ENCODE measurements around the gene CDC14C. TPM values are rescaled to one million over a fixed set of nuclear protein-coding genes. Genes with fewer than 3 reads are reported as not detected.

CDC14C gene
- polyA plus RNA-seq, 1 experiment = not detected

DNA sequence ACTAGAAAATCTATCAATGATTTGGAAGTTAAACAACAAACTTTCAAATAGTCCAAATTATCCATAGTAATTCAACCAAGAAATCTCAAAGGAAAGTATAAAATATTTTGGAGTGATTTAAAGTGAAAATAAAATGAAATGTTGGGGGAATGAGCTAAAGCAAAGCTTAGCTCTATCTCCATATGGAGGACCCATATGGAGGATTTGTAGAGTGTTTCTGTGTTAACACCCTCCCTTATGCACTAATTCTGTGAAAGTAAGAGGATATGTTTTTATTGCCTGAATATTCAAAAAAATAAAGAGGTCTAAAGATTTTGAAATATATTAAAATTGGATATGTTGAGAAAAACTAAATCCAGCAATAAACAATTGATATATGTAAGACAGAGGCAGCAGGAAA lies 31.6 kb downstream of the CDC14C start:
- Histone ChIP-seq H3K36me3 (ENCODE audit: control insufficient read depth, insufficient read depth, low read length) (no peaks in the 10 kb centered on the region), H3K27me3 (ENCODE audit: control insufficient read depth, insufficient read depth, low read length) (no peaks in the 10 kb centered on the region), H3K4me3 (ENCODE audit: low read depth, low read length) (no peak overlapping the region)
- CTCF ChIA-PET = no interaction called here
- DNase-seq (ENCODE audit: low read depth) = no peak
- POLR2A ChIA-PET = no interaction called here
- TF ChIP-seq, protein P1, sequence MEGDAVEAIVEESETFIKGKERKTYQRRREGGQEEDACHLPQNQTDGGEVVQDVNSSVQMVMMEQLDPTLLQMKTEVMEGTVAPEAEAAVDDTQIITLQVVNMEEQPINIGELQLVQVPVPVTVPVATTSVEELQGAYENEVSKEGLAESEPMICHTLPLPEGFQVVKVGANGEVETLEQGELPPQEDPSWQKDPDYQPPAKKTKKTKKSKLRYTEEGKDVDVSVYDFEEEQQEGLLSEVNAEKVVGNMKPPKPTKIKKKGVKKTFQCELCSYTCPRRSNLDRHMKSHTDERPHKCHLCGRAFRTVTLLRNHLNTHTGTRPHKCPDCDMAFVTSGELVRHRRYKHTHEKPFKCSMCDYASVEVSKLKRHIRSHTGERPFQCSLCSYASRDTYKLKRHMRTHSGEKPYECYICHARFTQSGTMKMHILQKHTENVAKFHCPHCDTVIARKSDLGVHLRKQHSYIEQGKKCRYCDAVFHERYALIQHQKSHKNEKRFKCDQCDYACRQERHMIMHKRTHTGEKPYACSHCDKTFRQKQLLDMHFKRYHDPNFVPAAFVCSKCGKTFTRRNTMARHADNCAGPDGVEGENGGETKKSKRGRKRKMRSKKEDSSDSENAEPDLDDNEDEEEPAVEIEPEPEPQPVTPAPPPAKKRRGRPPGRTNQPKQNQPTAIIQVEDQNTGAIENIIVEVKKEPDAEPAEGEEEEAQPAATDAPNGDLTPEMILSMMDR (IDR thresholded peaks at IDR 0.05; ENCODE audit: insufficient read depth, low read depth, low read length) = no peak

DNA sequence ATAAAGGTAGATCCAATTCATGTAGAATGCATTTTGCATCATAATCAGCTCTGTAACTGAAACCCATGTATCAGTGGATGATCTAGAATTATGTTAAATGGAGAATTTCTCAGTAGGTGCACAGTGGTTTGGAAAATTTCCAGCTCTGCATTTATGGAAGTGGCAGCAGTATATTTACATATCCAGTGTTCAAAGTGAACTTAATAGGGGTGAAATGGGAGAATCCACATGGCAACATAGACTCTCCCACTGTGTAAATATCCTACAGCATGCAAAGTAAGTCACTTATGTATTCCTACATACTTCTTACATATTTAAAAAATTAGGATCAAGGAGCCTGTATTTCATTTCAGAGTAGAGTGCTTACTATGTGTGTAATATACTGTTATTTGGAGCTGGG lies 35.3 kb downstream of the CDC14C start:
- Histone ChIP-seq H3K27me3 (ENCODE audit: control insufficient read depth, insufficient read depth, low read length) (no peaks in the 10 kb centered on the region), H3K36me3 (ENCODE audit: control insufficient read depth, insufficient read depth, low read length) (no peaks in the 10 kb centered on the region), H3K4me3 (ENCODE audit: low read depth, low read length) (no peak overlapping the region)
- DNase-seq (ENCODE audit: low read depth) = no peak
- POLR2A ChIA-PET = no interaction called here
- CTCF ChIA-PET = no interaction called here
- TF ChIP-seq, protein P1 (IDR thresholded peaks at IDR 0.05; ENCODE audit: insufficient read depth, low read depth, low read length) = no peak

DNA sequence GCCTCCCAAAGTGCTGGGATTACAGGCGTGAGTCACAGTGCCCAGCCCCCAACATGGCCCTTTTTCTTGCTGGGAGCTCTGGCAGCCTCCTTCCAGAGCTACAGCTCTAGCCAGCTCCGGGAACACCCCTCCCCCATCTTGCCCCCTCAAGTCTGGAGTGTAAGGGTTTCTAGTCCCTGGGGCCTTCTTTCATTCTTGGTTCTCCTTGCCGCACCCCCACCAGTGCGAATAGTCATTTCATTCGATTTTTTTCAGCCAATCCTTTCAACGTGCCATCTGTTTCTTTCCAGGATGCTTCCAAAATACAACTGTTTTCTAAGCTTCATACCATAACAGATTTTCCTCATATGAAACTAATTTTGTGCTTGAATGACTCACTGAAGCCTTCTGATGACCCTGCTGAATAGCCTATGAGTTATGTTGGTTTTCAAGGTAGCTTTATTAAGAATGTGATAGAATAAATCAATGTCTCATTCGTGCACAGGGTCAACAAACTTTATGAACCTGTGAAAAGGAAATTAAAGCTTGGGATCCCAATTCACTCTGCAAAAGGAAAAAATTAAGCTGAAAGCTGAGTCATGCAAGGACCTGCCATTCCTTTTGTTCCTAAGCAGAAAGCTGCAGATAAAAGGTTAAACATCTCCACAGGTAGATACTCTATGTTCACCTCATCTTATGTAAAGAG lies 38.6 kb downstream of the CDC14C start:
- CTCF ChIA-PET = no interaction called here
- no peaks in the 10 kb centered on the region for H3K36me3 ChIP-seq (ENCODE audit: control insufficient read depth, insufficient read depth, low read length)
- TF ChIP-seq, protein P1 (IDR thresholded peaks at IDR 0.05; ENCODE audit: insufficient read depth, low read depth, low read length) = no peak
- no peak overlapping the region for H3K4me3 ChIP-seq (ENCODE audit: low read depth, low read length)
- H3K27me3 ChIP-seq (ENCODE audit: control insufficient read depth, insufficient read depth, low read length) = no peaks in the 10 kb centered on the region
- DNase-seq (ENCODE audit: low read depth) = no peak
- POLR2A ChIA-PET = no interaction called here

DNA sequence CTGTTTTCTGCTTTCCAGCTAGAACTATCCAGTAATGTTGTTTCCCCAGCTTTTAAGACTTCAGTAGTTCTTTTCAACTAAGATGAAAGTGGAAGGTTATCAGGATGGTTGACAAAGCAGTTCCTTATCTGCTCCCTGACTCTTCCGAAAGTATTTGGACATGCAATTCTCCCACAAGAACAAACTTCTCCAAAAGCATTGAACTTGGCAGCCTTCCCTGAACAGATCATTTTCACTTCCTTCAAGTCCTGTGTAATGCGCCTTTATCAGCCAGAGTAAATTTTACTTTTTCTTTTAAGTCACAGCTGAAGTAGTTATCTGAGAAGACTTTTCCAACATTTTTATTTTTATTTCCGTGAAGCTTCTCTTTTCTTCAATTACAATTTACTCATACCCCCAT lies 39.7 kb downstream of the CDC14C start:
- DNase-seq (ENCODE audit: low read depth) = no peak
- no peak overlapping the region for H3K4me3 ChIP-seq (ENCODE audit: low read depth, low read length)
- H3K36me3 ChIP-seq (ENCODE audit: control insufficient read depth, insufficient read depth, low read length) = no peaks in the 10 kb centered on the region
- CTCF ChIA-PET = no interaction called here
- TF ChIP-seq, protein P1 (IDR thresholded peaks at IDR 0.05; ENCODE audit: insufficient read depth, low read depth, low read length) = no peak
- POLR2A ChIA-PET = no interaction called here
- no peaks in the 10 kb centered on the region for H3K27me3 ChIP-seq (ENCODE audit: control insufficient read depth, insufficient read depth, low read length)

DNA sequence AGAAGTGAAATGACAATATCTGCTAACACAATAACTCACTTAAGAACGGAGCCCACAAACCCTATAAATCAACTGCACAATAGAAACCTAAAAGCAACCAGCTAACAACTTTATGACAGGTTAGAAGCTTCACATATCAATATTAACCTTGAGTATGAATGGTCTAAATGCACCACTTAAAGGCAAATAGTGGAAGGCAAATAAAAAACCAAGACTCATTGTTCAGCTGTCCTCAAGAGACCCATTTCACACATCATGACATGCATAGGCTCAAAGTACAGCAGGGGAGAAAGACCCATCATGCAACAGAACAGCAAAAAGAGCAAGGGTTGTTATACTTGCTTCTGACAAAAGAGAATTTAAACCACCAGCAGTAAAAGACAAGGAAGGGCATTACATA lies 46.8 kb downstream of the CDC14C start:
- Histone ChIP-seq H3K36me3 (ENCODE audit: control insufficient read depth, insufficient read depth, low read length) (no peaks in the 10 kb centered on the region), H3K4me3 (ENCODE audit: low read depth, low read length) (no peak overlapping the region), H3K27me3 (ENCODE audit: control insufficient read depth, insufficient read depth, low read length) (no peaks in the 10 kb centered on the region)
- no peak for DNase-seq (ENCODE audit: low read depth)
- TF ChIP-seq, protein P1 (IDR thresholded peaks at IDR 0.05; ENCODE audit: insufficient read depth, low read depth, low read length) = no peak
- POLR2A ChIA-PET = no interaction called here
- CTCF ChIA-PET = no interaction called here

Measured in BJ (cell line).